BE2C (cell line): ENCODE data around the gene CFAP299. TPM values are rescaled to one million over a fixed set of nuclear protein-coding genes. Genes with fewer than 3 reads are reported as not detected.
"Not testable (repeated sequence)": the region's sequence is repeated elsewhere in the genome, so short reads cannot be mapped to it uniquely, and the experiment has no call there.

Experiments used
- DNase-seq: peaks from one replicate; pipeline ENCODE4 v3.0.0-alpha.2; 2020
- H3K27me3 ChIP-seq: fragments of 250-450 bp; sonication (Bioruptor Pico); 2 replicates; pipeline ENCODE4 v1.5.1; 2020; ENCODE audit warnings: mild to moderate bottlenecking
- H3K36me3 ChIP-seq: fragments of 250-450 bp; sonication (Bioruptor Pico); 2 replicates; pipeline ENCODE4 v1.5.1; 2020; ENCODE audit warnings: mild to moderate bottlenecking
- H3K4me1 ChIP-seq: fragments of 250-450 bp; sonication (Bioruptor Pico); 2 replicates; pipeline ENCODE4 v1.5.1; 2020
- H3K4me3 ChIP-seq: 2 replicates; pipeline ENCODE4 v1.5.1; 2011; ENCODE audit warnings: low read depth, low read length
- H3K9me3 ChIP-seq: fragments of 250-450 bp; sonication (Bioruptor Pico); 2 replicates; pipeline ENCODE4 v1.5.1; 2020
- polyA plus RNA-seq: library from polyadenylated mRNA; unstranded; fragments of >200 nt; gene quantifications from one replicate; pipeline ENCODE4 v1.2.1, GENCODE V29; 2012; ENCODE audit warnings: low read depth, missing spikeins; ENCODE audit not compliant: insufficient read length, insufficient read depth
- TF ChIP-seq, protein P1 (sequence below): IDR thresholded peaks from 2 replicates; pipeline ENCODE4 v1.5.1; 2012; ENCODE audit warnings: mild to moderate bottlenecking, low read depth, low read length

Gene CFAP299
- polyA plus RNA-seq, result not detected

GRCh38 chr4:80335554-80336358, at the start of gene CFAP299:
Gene CFAP299, plus strand, starts transcription at chr4:80335730.
- DNase-seq, result peak; percentile 89
- Histone ChIP-seq H3K27me3 (peaks cover 21% of the 10 kb centered on the region), H3K4me1 (no peaks in the 10 kb centered on the region), H3K36me3 (no peaks in the 10 kb centered on the region), H3K9me3 (no peaks in the 10 kb centered on the region), H3K4me3 (peak within 1 kb of the TSS; percentile 78)
- TF ChIP-seq, protein P1, sequence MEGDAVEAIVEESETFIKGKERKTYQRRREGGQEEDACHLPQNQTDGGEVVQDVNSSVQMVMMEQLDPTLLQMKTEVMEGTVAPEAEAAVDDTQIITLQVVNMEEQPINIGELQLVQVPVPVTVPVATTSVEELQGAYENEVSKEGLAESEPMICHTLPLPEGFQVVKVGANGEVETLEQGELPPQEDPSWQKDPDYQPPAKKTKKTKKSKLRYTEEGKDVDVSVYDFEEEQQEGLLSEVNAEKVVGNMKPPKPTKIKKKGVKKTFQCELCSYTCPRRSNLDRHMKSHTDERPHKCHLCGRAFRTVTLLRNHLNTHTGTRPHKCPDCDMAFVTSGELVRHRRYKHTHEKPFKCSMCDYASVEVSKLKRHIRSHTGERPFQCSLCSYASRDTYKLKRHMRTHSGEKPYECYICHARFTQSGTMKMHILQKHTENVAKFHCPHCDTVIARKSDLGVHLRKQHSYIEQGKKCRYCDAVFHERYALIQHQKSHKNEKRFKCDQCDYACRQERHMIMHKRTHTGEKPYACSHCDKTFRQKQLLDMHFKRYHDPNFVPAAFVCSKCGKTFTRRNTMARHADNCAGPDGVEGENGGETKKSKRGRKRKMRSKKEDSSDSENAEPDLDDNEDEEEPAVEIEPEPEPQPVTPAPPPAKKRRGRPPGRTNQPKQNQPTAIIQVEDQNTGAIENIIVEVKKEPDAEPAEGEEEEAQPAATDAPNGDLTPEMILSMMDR, result peak; percentile 74

GRCh38 chr4:80286451-80286850, 49.1 kb upstream of the CFAP299 start:
- no peak for DNase-seq
- H3K9me3 ChIP-seq, result no peaks in the 10 kb centered on the region
- H3K27me3 ChIP-seq, result peaks cover 33% of the 10 kb centered on the region
- no peak overlapping the region for H3K4me3 ChIP-seq
- TF ChIP-seq, protein P1, result no peak
- H3K4me1 ChIP-seq, result no peaks in the 10 kb centered on the region
- H3K36me3 ChIP-seq, result no peaks in the 10 kb centered on the region

DNA sequence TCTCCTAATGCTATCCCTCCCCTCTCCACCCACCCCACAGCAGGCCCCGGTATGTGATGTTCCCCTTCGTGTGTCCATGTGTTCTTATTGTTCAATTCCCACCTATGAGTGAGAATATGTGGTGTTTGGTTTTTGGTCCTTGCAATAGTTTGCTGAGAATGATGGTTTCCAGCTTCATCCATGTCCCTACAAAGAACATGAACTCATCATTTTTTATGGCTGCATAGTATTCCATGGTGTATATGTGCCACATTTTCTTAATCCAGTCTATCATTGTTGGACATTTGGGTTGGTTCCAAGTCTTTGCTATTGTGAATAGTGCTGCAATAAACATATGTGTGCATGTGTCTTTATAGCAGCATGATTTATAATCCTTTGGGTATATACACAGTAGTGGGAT, 44.9 kb upstream of the CFAP299 start:
- H3K9me3 ChIP-seq, DNase-seq, H3K27me3 ChIP-seq, H3K4me1 ChIP-seq, H3K4me3 ChIP-seq, H3K36me3 ChIP-seq: not testable (repeated sequence)

DNA sequence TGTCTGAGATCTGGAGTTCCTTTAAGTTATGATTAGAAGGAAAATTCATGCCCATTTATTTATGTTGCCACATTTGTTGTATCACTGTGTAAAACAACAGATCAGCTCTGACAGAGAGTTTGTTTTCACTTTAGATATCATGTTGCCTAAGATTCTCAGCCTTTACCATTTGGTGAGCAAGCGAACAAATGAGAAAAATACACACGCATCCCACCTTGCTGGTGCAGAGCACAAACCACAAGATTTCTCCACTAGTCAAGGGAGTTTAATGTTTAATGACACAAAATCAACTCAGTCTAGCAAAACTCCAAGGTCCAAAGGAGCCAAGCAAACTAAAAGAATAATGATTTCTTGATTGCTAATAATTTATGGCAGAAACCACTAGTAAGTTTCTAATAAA, 41.3 kb upstream of the CFAP299 start:
- Histone ChIP-seq H3K9me3 (no peaks in the 10 kb centered on the region), H3K4me3 (no peak overlapping the region), H3K36me3 (no peaks in the 10 kb centered on the region), H3K27me3 (no peaks in the 10 kb centered on the region), H3K4me1 (no peaks in the 10 kb centered on the region)
- TF ChIP-seq, protein P1, result no peak
- DNase-seq, result no peak

- TF ChIP-seq, protein P1, result no peak
- Histone ChIP-seq H3K36me3 (no peaks in the 10 kb centered on the region), H3K27me3 (no peaks in the 10 kb centered on the region), H3K4me1 (no peaks in the 10 kb centered on the region), H3K4me3 (no peak overlapping the region), H3K9me3 (no peaks in the 10 kb centered on the region)
- no peak for DNase-seq
Measured at GRCh38 chr4:80295336-80295735, 40.2 kb upstream of the CFAP299 start.

DNA sequence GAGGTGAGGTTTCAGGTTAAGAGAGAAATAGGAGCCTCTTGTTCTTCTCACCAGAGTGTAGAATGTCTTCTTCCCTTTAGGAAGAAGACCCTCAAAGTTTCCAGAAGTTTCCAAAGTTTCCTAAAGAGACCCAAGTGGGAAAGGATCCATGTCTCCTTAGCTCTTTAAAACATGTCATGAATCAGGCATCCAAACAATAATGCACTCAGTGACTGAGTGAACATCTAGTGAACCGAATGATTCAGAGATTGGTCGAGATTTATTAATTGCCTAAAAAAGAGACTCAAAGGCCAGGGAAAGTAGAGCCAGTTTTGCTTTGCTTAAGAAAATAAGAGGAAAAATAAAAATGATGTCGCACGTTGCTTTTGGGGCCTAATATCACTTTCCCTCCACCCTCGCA, 39.7 kb upstream of the CFAP299 start:
- no peak for DNase-seq
- Histone ChIP-seq H3K27me3 (no peaks in the 10 kb centered on the region), H3K36me3 (no peaks in the 10 kb centered on the region), H3K9me3 (no peaks in the 10 kb centered on the region), H3K4me3 (no peak overlapping the region), H3K4me1 (no peaks in the 10 kb centered on the region)
- TF ChIP-seq, protein P1, result no peak
